Breast epithelium (tissue), 3 donors: ENCODE results near the gene GAL3ST3.

ENCODE experiments used
- CTCF ChIP-seq, 3 donors: fragments of 450-650 bp; IDR thresholded peaks; one replicate each; pipeline ENCODE4 v1.5.1; 2016 to 2017; ENCODE audit warnings: antibody characterized with exemption in 3 of 3, mild to moderate bottlenecking in 3 of 3, moderate library complexity in 3 of 3
- POLR2A ChIP-seq: fragments of 450-650 bp; IDR thresholded peaks from one replicate; pipeline ENCODE4 v1.6.1; 2016; ENCODE audit warnings: antibody characterized with exemption, mild to moderate bottlenecking, moderate library complexity

- TF ChIP-seq CTCF (IDR thresholded peaks at IDR 0.05) (no peak), POLR2A (no peak)
Measured at GRCh38 chr11:66017321-66017720, 31.6 kb downstream of the GAL3ST3 start.
